ENCODE results near the gene MFRP. TPM values are rescaled to one million over a fixed set of nuclear protein-coding genes. Genes with fewer than 3 reads are reported as not detected.

The MFRP gene
- total RNA-seq, 1 experiment from 2014 or later: not detected

- ATAC-seq (no peak), DNase-seq (ENCODE audit: low read depth, low spot score) (no peak)
- Histone ChIP-seq H3K27me3 (ENCODE audit: control insufficient read depth, insufficient read depth, low read length) (no peaks in the 10 kb centered on the region), H3K4me1 (ENCODE audit: control insufficient read depth, insufficient read depth, low read length) (peaks cover 48% of the 10 kb centered on the region), H3K36me3 (ENCODE audit: control insufficient read depth, insufficient read depth, low read length) (no peaks in the 10 kb centered on the region), H3K9me3 (ENCODE audit: control insufficient read depth, insufficient read depth, low read depth, low read length) (no peaks in the 10 kb centered on the region), H3K27ac (ENCODE audit: low read length) (peak overlapping the region; percentile 40; the same call in 1 of the 2 replicates), H3K4me3 (ENCODE audit: low read depth in 2 of 2, low read length in 2 of 2) (peak overlapping the region; percentile 47 to 62)
- POLR2A ChIA-PET: no interaction called here
- TF ChIP-seq TCF7L2 (IDR thresholded peaks at IDR 0.05; ENCODE audit: low read depth, low read length) (no peak; the same call in 1 of the 2 replicates), SIN3A (IDR thresholded peaks at IDR 0.05; ENCODE audit: borderline replicate concordance, insufficient read depth, low read depth, low read length) (no peak), POLR2AphosphoS5 (IDR thresholded peaks at IDR 0.05; ENCODE audit: low read depth, low read length) (no peak)
- TF ChIP-seq, protein P1, sequence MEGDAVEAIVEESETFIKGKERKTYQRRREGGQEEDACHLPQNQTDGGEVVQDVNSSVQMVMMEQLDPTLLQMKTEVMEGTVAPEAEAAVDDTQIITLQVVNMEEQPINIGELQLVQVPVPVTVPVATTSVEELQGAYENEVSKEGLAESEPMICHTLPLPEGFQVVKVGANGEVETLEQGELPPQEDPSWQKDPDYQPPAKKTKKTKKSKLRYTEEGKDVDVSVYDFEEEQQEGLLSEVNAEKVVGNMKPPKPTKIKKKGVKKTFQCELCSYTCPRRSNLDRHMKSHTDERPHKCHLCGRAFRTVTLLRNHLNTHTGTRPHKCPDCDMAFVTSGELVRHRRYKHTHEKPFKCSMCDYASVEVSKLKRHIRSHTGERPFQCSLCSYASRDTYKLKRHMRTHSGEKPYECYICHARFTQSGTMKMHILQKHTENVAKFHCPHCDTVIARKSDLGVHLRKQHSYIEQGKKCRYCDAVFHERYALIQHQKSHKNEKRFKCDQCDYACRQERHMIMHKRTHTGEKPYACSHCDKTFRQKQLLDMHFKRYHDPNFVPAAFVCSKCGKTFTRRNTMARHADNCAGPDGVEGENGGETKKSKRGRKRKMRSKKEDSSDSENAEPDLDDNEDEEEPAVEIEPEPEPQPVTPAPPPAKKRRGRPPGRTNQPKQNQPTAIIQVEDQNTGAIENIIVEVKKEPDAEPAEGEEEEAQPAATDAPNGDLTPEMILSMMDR (IDR thresholded peaks at IDR 0.05): no peak
- TF ChIP-seq, protein P2, sequence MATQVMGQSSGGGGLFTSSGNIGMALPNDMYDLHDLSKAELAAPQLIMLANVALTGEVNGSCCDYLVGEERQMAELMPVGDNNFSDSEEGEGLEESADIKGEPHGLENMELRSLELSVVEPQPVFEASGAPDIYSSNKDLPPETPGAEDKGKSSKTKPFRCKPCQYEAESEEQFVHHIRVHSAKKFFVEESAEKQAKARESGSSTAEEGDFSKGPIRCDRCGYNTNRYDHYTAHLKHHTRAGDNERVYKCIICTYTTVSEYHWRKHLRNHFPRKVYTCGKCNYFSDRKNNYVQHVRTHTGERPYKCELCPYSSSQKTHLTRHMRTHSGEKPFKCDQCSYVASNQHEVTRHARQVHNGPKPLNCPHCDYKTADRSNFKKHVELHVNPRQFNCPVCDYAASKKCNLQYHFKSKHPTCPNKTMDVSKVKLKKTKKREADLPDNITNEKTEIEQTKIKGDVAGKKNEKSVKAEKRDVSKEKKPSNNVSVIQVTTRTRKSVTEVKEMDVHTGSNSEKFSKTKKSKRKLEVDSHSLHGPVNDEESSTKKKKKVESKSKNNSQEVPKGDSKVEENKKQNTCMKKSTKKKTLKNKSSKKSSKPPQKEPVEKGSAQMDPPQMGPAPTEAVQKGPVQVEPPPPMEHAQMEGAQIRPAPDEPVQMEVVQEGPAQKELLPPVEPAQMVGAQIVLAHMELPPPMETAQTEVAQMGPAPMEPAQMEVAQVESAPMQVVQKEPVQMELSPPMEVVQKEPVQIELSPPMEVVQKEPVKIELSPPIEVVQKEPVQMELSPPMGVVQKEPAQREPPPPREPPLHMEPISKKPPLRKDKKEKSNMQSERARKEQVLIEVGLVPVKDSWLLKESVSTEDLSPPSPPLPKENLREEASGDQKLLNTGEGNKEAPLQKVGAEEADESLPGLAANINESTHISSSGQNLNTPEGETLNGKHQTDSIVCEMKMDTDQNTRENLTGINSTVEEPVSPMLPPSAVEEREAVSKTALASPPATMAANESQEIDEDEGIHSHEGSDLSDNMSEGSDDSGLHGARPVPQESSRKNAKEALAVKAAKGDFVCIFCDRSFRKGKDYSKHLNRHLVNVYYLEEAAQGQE (IDR thresholded peaks at IDR 0.05; ENCODE audit: insufficient read depth in 1 of 2, low read depth in 2 of 2, low read length in 1 of 2): no peak
- intact Hi-C loops (cut with micrococcal nuclease; ENCODE audit: unreplicated experiment): no loop called here
- in situ Hi-C loops (cut with HindIII; ENCODE audit: low pct_unique_long_range_greater_than_20kb, low sequenced_read_pairs): no loop called here
- BruUV-seq (replicated peaks): no TSS peak
- CTCF ChIA-PET: interaction anchor here (0.6 to 0.7 kb wide), 2 partner anchors 158 to 423 kb away, joined by 3 to 5 read pairs; no protein-coding TSS in a partner anchor
These were observed 30.3 kb downstream of the MFRP start for GRCh38 chr11:119316016-119316728.

GRCh38 chr11:119315131-119316015 lies 31.1 kb downstream of the MFRP start:
- CTCF ChIA-PET: interaction anchor here (0.6 kb wide), 1 partner anchor 424 kb away, joined by 5 read pairs; no protein-coding TSS in a partner anchor
- H3K27me3 ChIP-seq (ENCODE audit: control insufficient read depth, insufficient read depth, low read length): no peaks in the 10 kb centered on the region
- peak overlapping the region; percentile 40; the same call in 1 of the 2 replicates for H3K27ac ChIP-seq (ENCODE audit: low read length)
- no peak for DNase-seq (ENCODE audit: low read depth, low spot score)
- intact Hi-C loops (cut with micrococcal nuclease; ENCODE audit: unreplicated experiment) (no loop called here), in situ Hi-C loops (cut with HindIII; ENCODE audit: low pct_unique_long_range_greater_than_20kb, low sequenced_read_pairs) (no loop called here)
- BruUV-seq (replicated peaks): no TSS peak
- TF ChIP-seq TCF7L2 (IDR thresholded peaks at IDR 0.05; ENCODE audit: low read depth, low read length): no peak
- no peak for TF ChIP-seq POLR2AphosphoS5 (IDR thresholded peaks at IDR 0.05; ENCODE audit: low read depth, low read length)
- TF ChIP-seq, protein P2 (IDR thresholded peaks at IDR 0.05; ENCODE audit: insufficient read depth in 1 of 2, low read depth in 2 of 2, low read length in 1 of 2): no peak
- TF ChIP-seq SIN3A (IDR thresholded peaks at IDR 0.05; ENCODE audit: borderline replicate concordance, insufficient read depth, low read depth, low read length): no peak
- TF ChIP-seq, protein P1 (IDR thresholded peaks at IDR 0.05): no peak
- H3K36me3 ChIP-seq (ENCODE audit: control insufficient read depth, insufficient read depth, low read length): no peaks in the 10 kb centered on the region
- H3K4me3 ChIP-seq (ENCODE audit: low read depth in 2 of 2, low read length in 2 of 2): peak overlapping the region; percentile 47 to 62
- peak; percentile 42 for ATAC-seq
- POLR2A ChIA-PET: no interaction called here
- H3K4me1 ChIP-seq (ENCODE audit: control insufficient read depth, insufficient read depth, low read length): peaks cover 42% of the 10 kb centered on the region
- H3K9me3 ChIP-seq (ENCODE audit: control insufficient read depth, insufficient read depth, low read depth, low read length): no peaks in the 10 kb centered on the region
